T-helper 2 cell treated with Interferon-gamma antibody and Interleukin-4, amounts not matched to agents 100 ng/mL and 5 ng/mL, for 36 hours (primary cell): Measurements from ENCODE around the gene NOTCH3. TPM values are rescaled to one million over a fixed set of nuclear protein-coding genes. Genes with fewer than 3 reads are reported as not detected.

Experiments
- total RNA-seq: library from RNA; stranded (reverse); gene quantifications from 2 replicates; pipeline ENCODE4 v1.2.3, GENCODE V29; 2022

The NOTCH3 gene
- total RNA-seq, 1 donor from 2014 or later = not detected

Other genes with a start within 250 kb of the NOTCH3 start
- gene SLC1A6, start 221.1 kb downstream of the NOTCH3 start, total RNA-seq = not detected in 2 replicates
- gene CASP14, start 151.5 kb downstream of the NOTCH3 start, total RNA-seq = not detected in 2 replicates
- not detected in 2 replicates for gene OR1I1, start 118.8 kb downstream of the NOTCH3 start, total RNA-seq
- gene SYDE1, start 93.6 kb downstream of the NOTCH3 start, total RNA-seq = 0.41 and 0.55 TPM in 2 replicates
- 0.11 TPM in 1 of 2 replicates, not detected in the other for gene EPHX3, start 31.5 kb upstream of the NOTCH3 start, total RNA-seq
- 115 and 117 TPM in 2 replicates for gene BRD4, start 131.5 kb upstream of the NOTCH3 start, total RNA-seq
- gene AKAP8, start 178.8 kb upstream of the NOTCH3 start, total RNA-seq = 57.8 and 60.9 TPM in 2 replicates
- 76.6 and 78.7 TPM in 2 replicates for gene AKAP8L, start 218.0 kb upstream of the NOTCH3 start, total RNA-seq
- gene WIZ, start 249.0 kb upstream of the NOTCH3 start, total RNA-seq = 27.3 and 30.7 TPM in 2 replicates